ENCODE data around the gene KLK13.

DNA sequence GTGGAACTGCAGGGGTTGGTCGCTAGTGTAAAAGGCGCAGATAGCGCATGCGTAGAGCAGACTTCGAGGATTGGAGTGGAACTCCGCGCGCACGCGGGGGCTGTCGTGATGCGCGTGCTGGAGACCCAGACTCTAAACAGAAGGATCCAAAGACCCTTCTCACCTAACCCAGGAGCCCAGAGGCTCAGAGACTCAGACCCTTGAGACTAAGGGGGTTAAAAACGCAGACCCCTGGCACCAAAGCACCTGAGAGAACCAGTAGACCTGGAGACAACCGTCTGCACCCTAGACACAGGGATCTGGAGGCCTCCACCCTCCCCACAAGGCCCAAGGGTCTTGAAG, 43.9 kb upstream of the KLK13 start:
- TF ChIP-seq GATA3 (IDR thresholded peaks at IDR 0.05; ENCODE audit: low read depth, low read length): no peak
- no peak for TF ChIP-seq GATA2 (IDR thresholded peaks at IDR 0.05; ENCODE audit: low read depth, low read length)
